Neural progenitor cell (in vitro differentiated cells): ENCODE results near the gene ASCL5. TPM values are rescaled to one million over a fixed set of nuclear protein-coding genes. Genes with fewer than 3 reads are reported as not detected.

Source experiments
- DNase-seq: peaks from one replicate; pipeline ENCODE4 v3.0.0-alpha.2; 2016; ENCODE audit warnings: low spot score
- H2AFZ ChIP-seq: fragments of 200-600 bp; sonication (generic); replicated peaks from 2 replicates; pipeline ENCODE4 v1.6.1; 2016; ENCODE audit warnings: antibody characterized with exemption
- H3F3A ChIP-seq: fragments of 200-600 bp; sonication (generic); 2 replicates; pipeline ENCODE4 v1.6.1; 2016; ENCODE audit warnings: antibody characterized with exemption, low read depth
- H3K27ac ChIP-seq: fragments of 200-600 bp; sonication (generic); 2 replicates; pipeline ENCODE4 v1.5.1; 2016; ENCODE audit warnings: mild to moderate bottlenecking
- H3K27me3 ChIP-seq: fragments of 200-600 bp; sonication (generic); 2 replicates; pipeline ENCODE4 v1.6.1; 2016; ENCODE audit warnings: mild to moderate bottlenecking, moderate library complexity
- H3K36me3 ChIP-seq: fragments of 200-600 bp; sonication (generic); 2 replicates; pipeline ENCODE4 v1.5.1; 2016
- H3K4me1 ChIP-seq: fragments of 200-600 bp; sonication (generic); 2 replicates; pipeline ENCODE4 v1.6.1; 2016; ENCODE audit warnings: mixed run types
- H3K4me2 ChIP-seq: fragments of 200-600 bp; sonication (generic); 2 replicates; pipeline ENCODE4 v1.6.1; 2016
- H3K4me3 ChIP-seq: fragments of 200-600 bp; sonication (generic); 2 replicates; pipeline ENCODE4 v1.5.1; 2016
- H3K79me2 ChIP-seq: fragments of 200-600 bp; sonication (generic); 2 replicates; pipeline ENCODE4 v1.6.1; 2016; ENCODE audit warnings: low read depth
- H3K9ac ChIP-seq: fragments of 200-600 bp; sonication (generic); 2 replicates; pipeline ENCODE4 v1.6.1; 2016
- H3K9me3 ChIP-seq: fragments of 200-600 bp; sonication (generic); 2 replicates; pipeline ENCODE4 v1.5.1; 2016; ENCODE audit warnings: low read depth
- H4K20me1 ChIP-seq: fragments of 200-600 bp; sonication (generic); 2 replicates; pipeline ENCODE4 v1.6.1; 2016; ENCODE audit warnings: low read depth
- H3K27ac Mint-ChIP-seq: 3 replicates; pipeline ENCODE4 v1.8.0; 2021; ENCODE audit warnings: mixed read lengths
- H3K27me3 Mint-ChIP-seq: 2 replicates; pipeline ENCODE4 v1.8.0; 2022; ENCODE audit warnings: low read depth, mild to moderate bottlenecking, inconsistent platforms, moderate library complexity, mixed read lengths; ENCODE audit not compliant: insufficient read depth
- H3K36me3 Mint-ChIP-seq: 3 replicates; pipeline ENCODE4 v1.8.0; 2021; ENCODE audit warnings: mixed read lengths
- H3K4me1 Mint-ChIP-seq: 3 replicates; pipeline ENCODE4 v1.8.0; 2021; ENCODE audit warnings: mixed read lengths
- H3K4me3 Mint-ChIP-seq: 3 replicates; pipeline ENCODE4 v1.8.0; 2021; ENCODE audit warnings: mild to moderate bottlenecking, moderate library complexity, mixed read lengths
- H3K9me3 Mint-ChIP-seq: 3 replicates; pipeline ENCODE4 v1.8.0; 2020; ENCODE audit warnings: mixed read lengths
- CTCF ChIP-seq: fragments of 200-600 bp; sonication (generic); IDR thresholded peaks from 2 replicates; pipeline ENCODE4 v1.5.1; 2017; ENCODE audit warnings: antibody characterized with exemption, mild to moderate bottlenecking
- EZH2 ChIP-seq: fragments of 200-600 bp; sonication (generic); IDR thresholded peaks from 2 replicates; pipeline ENCODE4 v1.6.1; 2017; ENCODE audit warnings: antibody characterized with exemption, mild to moderate bottlenecking, moderate library complexity
- EZH2phosphoT487 ChIP-seq: fragments of 200-600 bp; sonication (generic); IDR thresholded peaks from 2 replicates; pipeline ENCODE4 v1.6.1; 2017; ENCODE audit warnings: antibody characterized with exemption
- total RNA-seq: library from RNA; depleted of rRNA; stranded (reverse); fragments of >200 nt; gene quantifications from 2 replicates; pipeline ENCODE4 v1.2.3, GENCODE V29; 2015; ENCODE audit warnings: low replicate concordance

The ASCL5 gene
- total RNA-seq, 1 donor from 2014 or later, result not detected

- no peak overlapping the region for H3K4me3 Mint-ChIP-seq
- Histone ChIP-seq H3K27me3 (no peaks in the 10 kb centered on the region), H2AFZ (no peak overlapping the region), H3K4me3 (no peak overlapping the region), H3K36me3 (no peaks in the 10 kb centered on the region), H3K9me3 (no peaks in the 10 kb centered on the region), H4K20me1 (no peaks in the 10 kb centered on the region), H3K79me2 (no peaks in the 10 kb centered on the region), H3K9ac (no peak overlapping the region), H3F3A (peaks cover 12% of the 10 kb centered on the region), H3K27ac (no peak overlapping the region), H3K4me2 (no peak overlapping the region), H3K4me1 (peaks cover 15% of the 10 kb centered on the region)
- H3K9me3 Mint-ChIP-seq, result no peaks in the 10 kb centered on the region
- DNase-seq, result no peak
- peaks cover 5% of the 10 kb centered on the region for H3K27me3 Mint-ChIP-seq
- no peak for TF ChIP-seq CTCF
- no peak for TF ChIP-seq EZH2phosphoT487
- TF ChIP-seq EZH2, result no peak
- H3K36me3 Mint-ChIP-seq, result no peaks in the 10 kb centered on the region
- H3K4me1 Mint-ChIP-seq, result peaks cover 71% of the 10 kb centered on the region
- H3K27ac Mint-ChIP-seq, result no peak overlapping the region
Measured at GRCh38 chr1:201091256-201091655, 35.7 kb downstream of the ASCL5 start.

- Histone ChIP-seq H3F3A (peaks cover 12% of the 10 kb centered on the region), H3K79me2 (no peaks in the 10 kb centered on the region), H3K9me3 (no peaks in the 10 kb centered on the region), H3K27ac (no peak overlapping the region), H3K36me3 (no peaks in the 10 kb centered on the region), H2AFZ (no peak overlapping the region), H3K4me2 (no peak overlapping the region), H3K9ac (no peak overlapping the region), H3K27me3 (no peaks in the 10 kb centered on the region), H4K20me1 (no peaks in the 10 kb centered on the region), H3K4me1 (peaks cover 15% of the 10 kb centered on the region), H3K4me3 (no peak overlapping the region)
- peak overlapping the region; percentile 70 for H3K27ac Mint-ChIP-seq
- TF ChIP-seq EZH2phosphoT487 (no peak), EZH2 (no peak), CTCF (no peak)
- H3K9me3 Mint-ChIP-seq, result no peaks in the 10 kb centered on the region
- H3K4me3 Mint-ChIP-seq, result no peak overlapping the region
- peaks cover 5% of the 10 kb centered on the region for H3K27me3 Mint-ChIP-seq
- no peak for DNase-seq
- no peaks in the 10 kb centered on the region for H3K36me3 Mint-ChIP-seq
- H3K4me1 Mint-ChIP-seq, result peaks cover 71% of the 10 kb centered on the region
Measured at GRCh38 chr1:201090541-201090940, 36.4 kb downstream of the ASCL5 start.

GRCh38 chr1:201089596-201089995 lies 37.4 kb downstream of the ASCL5 start:
- no peaks in the 10 kb centered on the region for H4K20me1 ChIP-seq
- peak; percentile 61 for DNase-seq
- Mint-ChIP-seq H3K4me1 (peaks cover 72% of the 10 kb centered on the region), H3K36me3 (no peaks in the 10 kb centered on the region), H3K27ac (peak overlapping the region; percentile 3), H3K27me3 (peaks cover 4% of the 10 kb centered on the region), H3K4me3 (no peak overlapping the region), H3K9me3 (no peaks in the 10 kb centered on the region)
- no peaks in the 10 kb centered on the region for H3K79me2 ChIP-seq
- no peaks in the 10 kb centered on the region for H3K27me3 ChIP-seq
- H3K36me3 ChIP-seq, result no peaks in the 10 kb centered on the region
- H3K4me2 ChIP-seq, result peak overlapping the region; percentile 59
- H3K4me3 ChIP-seq, result no peak overlapping the region
- H3K9me3 ChIP-seq, result no peaks in the 10 kb centered on the region
- H3K4me1 ChIP-seq, result peaks cover 15% of the 10 kb centered on the region
- H3K9ac ChIP-seq, result no peak overlapping the region
- no peak for TF ChIP-seq CTCF
- no peak for TF ChIP-seq EZH2phosphoT487
- TF ChIP-seq EZH2, result no peak
- H3K27ac ChIP-seq, result no peak overlapping the region
- H2AFZ ChIP-seq, result peak overlapping the region; percentile 48
- peaks cover 12% of the 10 kb centered on the region for H3F3A ChIP-seq
